ENCODE results near the gene RAB3GAP2.
"Not testable (repeated sequence)": the region's sequence is repeated elsewhere in the genome, so short reads cannot be mapped to it uniquely, and the experiment has no call there.

DNA sequence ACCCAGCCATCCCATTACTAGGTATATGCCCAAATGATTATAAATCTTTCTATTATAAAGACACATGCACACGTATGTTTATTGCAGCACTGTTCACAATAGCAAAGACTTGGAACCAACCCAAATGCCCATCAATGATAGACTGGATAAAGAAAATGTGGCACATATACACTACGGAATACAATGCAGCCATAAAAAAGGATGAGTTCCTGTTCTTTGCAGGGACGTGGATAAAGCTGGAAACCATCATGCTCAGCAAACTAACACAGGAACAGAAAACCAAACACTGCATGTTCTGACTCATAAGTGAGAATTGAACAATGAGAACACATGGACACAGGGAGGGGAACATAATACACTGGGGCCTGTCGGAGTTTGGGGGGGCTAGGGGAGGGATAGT lies 37.9 kb upstream of the RAB3GAP2 start:
- not testable (repeated sequence) for TF ChIP-seq CTCF (IDR thresholded peaks at IDR 0.05 in 2 of 3, conservative IDR thresholded peaks at IDR 0.05 in 1 of 3; ENCODE audit: control insufficient read depth in 2 of 3, extremely low read depth in 1 of 3, insufficient read depth in 1 of 3, low read depth in 3 of 3, low read length in 3 of 3); EGR1 (IDR thresholded peaks at IDR 0.05; ENCODE audit: borderline replicate concordance in 1 of 2, low read depth in 2 of 2, low read length in 2 of 2); SIN3A (IDR thresholded peaks at IDR 0.05; ENCODE audit: low read depth, low read length); FOXM1 (IDR thresholded peaks at IDR 0.05; ENCODE audit: low read depth, low read length)
